ENCODE data around the gene DERL3. TPM values are rescaled to one million over a fixed set of nuclear protein-coding genes. Genes with fewer than 3 reads are reported as not detected.

DERL3 gene
- total and polyA plus RNA-seq, 4 donors: 6.1 to 15.1 (median 7.5) TPM

GRCh38 chr22:23801238-23801821, 37.5 kb downstream of the DERL3 start:
- Histone ChIP-seq H3K36me3 (ENCODE audit: control insufficient read depth in 4 of 4, insufficient read depth in 4 of 4, low read length in 4 of 4) (peaks cover 21 to 68% (median 57%) of the 10 kb centered on the region in 4 donors), H3K9me3 (ENCODE audit: control insufficient read depth in 4 of 4, insufficient read depth in 3 of 4, low read length in 3 of 4) (peaks cover 0 to 2% (median 0%) of the 10 kb centered on the region in 4 donors), H3K9ac (ENCODE audit: insufficient read depth in 1 of 2, low read length in 2 of 2) (no peak overlapping the region), H3K4me3 (no peak overlapping the region), H3K4me1 (ENCODE audit: control insufficient read depth in 5 of 5, insufficient read depth in 5 of 5, low read length in 5 of 5) (no peaks in the 10 kb centered on the region), H3K27ac (ENCODE audit: low read depth in 1 of 2, low read length in 1 of 2) (no peak overlapping the region), H3K27me3 (ENCODE audit: control insufficient read depth in 3 of 3, insufficient read depth in 3 of 3, low read length in 2 of 3) (no peaks in the 10 kb centered on the region)
- DNase-seq: no peak
- ATAC-seq (ENCODE audit: insufficient read depth, low FRiP score): no peak
- no peak for TF ChIP-seq CTCF (IDR thresholded peaks at IDR 0.05; ENCODE audit: control extremely low read depth, extremely low read depth)
- WGBS, 2 donors: 93 to 95% methylated on average over 11 of the region's 11 CpGs

GRCh38 chr22:23800297-23801237, 38.2 kb downstream of the DERL3 start:
- H3K4me3 ChIP-seq: no peak overlapping the region
- H3K9me3 ChIP-seq (ENCODE audit: control insufficient read depth in 4 of 4, insufficient read depth in 3 of 4, low read length in 3 of 4): peaks cover 0 to 2% (median 0%) of the 10 kb centered on the region in 4 donors
- H3K27ac ChIP-seq (ENCODE audit: low read depth in 1 of 2, low read length in 1 of 2): no peak overlapping the region
- peaks cover 18 to 65% (median 55%) of the 10 kb centered on the region in 4 donors for H3K36me3 ChIP-seq (ENCODE audit: control insufficient read depth in 4 of 4, insufficient read depth in 4 of 4, low read length in 4 of 4)
- no peak overlapping the region for H3K9ac ChIP-seq (ENCODE audit: insufficient read depth in 1 of 2, low read length in 2 of 2)
- no peak for TF ChIP-seq CTCF (IDR thresholded peaks at IDR 0.05; ENCODE audit: control extremely low read depth, extremely low read depth)
- no peaks in the 10 kb centered on the region for H3K27me3 ChIP-seq (ENCODE audit: control insufficient read depth in 3 of 3, insufficient read depth in 3 of 3, low read length in 2 of 3)
- DNase-seq (no peak), ATAC-seq (ENCODE audit: insufficient read depth, low FRiP score) (no peak)
- 93 to 95% methylated on average over 18 of the region's 18 CpGs for WGBS, 2 donors
- H3K4me1 ChIP-seq (ENCODE audit: control insufficient read depth in 5 of 5, insufficient read depth in 5 of 5, low read length in 5 of 5): no peaks in the 10 kb centered on the region

- ATAC-seq (ENCODE audit: insufficient read depth, low FRiP score): no peak
- no peak for DNase-seq
- Histone ChIP-seq H3K4me1 (ENCODE audit: control insufficient read depth in 5 of 5, insufficient read depth in 5 of 5, low read length in 5 of 5) (peaks cover 0 to 3% (median 0%) of the 10 kb centered on the region in 5 donors), H3K36me3 (ENCODE audit: control insufficient read depth in 4 of 4, insufficient read depth in 4 of 4, low read length in 4 of 4) (peaks cover 22 to 54% (median 53%) of the 10 kb centered on the region in 4 donors), H3K9me3 (ENCODE audit: control insufficient read depth in 4 of 4, insufficient read depth in 3 of 4, low read length in 3 of 4) (no peaks in the 10 kb centered on the region), H3K9ac (ENCODE audit: insufficient read depth in 1 of 2, low read length in 2 of 2) (no peak overlapping the region), H3K27ac (ENCODE audit: low read depth in 1 of 2, low read length in 1 of 2) (no peak overlapping the region), H3K27me3 (ENCODE audit: control insufficient read depth in 3 of 3, insufficient read depth in 3 of 3, low read length in 2 of 3) (no peaks in the 10 kb centered on the region), H3K4me3 (no peak overlapping the region)
- TF ChIP-seq CTCF (IDR thresholded peaks at IDR 0.05; ENCODE audit: control extremely low read depth, extremely low read depth): no peak
- 72 to 83% methylated on average over 5 of the region's 5 CpGs for WGBS, 2 donors
These were observed 42.3 kb downstream of the DERL3 start for GRCh38 chr22:23796461-23796860.

Measured in lung (tissue), 12 donors.